HG02981 (cell line): ENCODE results near the gene PMM2.
"Not testable (repeated sequence)": the region's sequence is repeated elsewhere in the genome, so short reads cannot be mapped to it uniquely, and the experiment has no call there.

ENCODE experiments used
- ATAC-seq: cut with Tn5 transposase; IDR thresholded peaks from one replicate; pipeline ENCODE4 v1.9.1; 2021; ENCODE audit warnings: mild to moderate bottlenecking, moderate library complexity; ENCODE audit not compliant: unreplicated experiment

The PMM2 gene

GRCh38 chr16:8797364-8798173 is at the start of gene PMM2, which contains the start of gene TMEM186:
TSS of gene PMM2 (plus strand) at chr16:8797839. CDS start at chr16:8797883, 44 bp downstream.
TSS of gene TMEM186 (minus strand) at chr16:8797639. CDS start at chr16:8797614, 25 bp downstream.
- ATAC-seq: peak; percentile 94

- not testable (repeated sequence) for ATAC-seq
Observed at GRCh38 chr16:8748944-8749343, 48.7 kb upstream of the PMM2 start.

GRCh38 chr16:8751481-8752311 is 45.9 kb upstream of the PMM2 start:
- no peak for ATAC-seq

- no peak for ATAC-seq
Observed at GRCh38 chr16:8752706-8753105, 44.9 kb upstream of the PMM2 start.

GRCh38 chr16:8753416-8754054 is 44.1 kb upstream of the PMM2 start:
- no peak for ATAC-seq

- no peak for ATAC-seq
Observed at GRCh38 chr16:8756755-8757154, 40.9 kb upstream of the PMM2 start.

GRCh38 chr16:8758022-8758421 is 39.6 kb upstream of the PMM2 start:
- ATAC-seq: no peak

- no peak for ATAC-seq
Observed at GRCh38 chr16:8760021-8760420, 37.6 kb upstream of the PMM2 start.

GRCh38 chr16:8761078-8761477 is 36.6 kb upstream of the PMM2 start:
- ATAC-seq: no peak

- ATAC-seq: no peak
Observed at GRCh38 chr16:8762254-8762653, 35.4 kb upstream of the PMM2 start.

GRCh38 chr16:8763083-8763482 is 34.6 kb upstream of the PMM2 start:
- no peak for ATAC-seq

GRCh38 chr16:8763899-8764298 is 33.7 kb upstream of the PMM2 start:
- no peak for ATAC-seq

GRCh38 chr16:8764525-8765250 is 33.0 kb upstream of the PMM2 start:
- no peak for ATAC-seq

GRCh38 chr16:8767176-8767575 is 30.5 kb upstream of the PMM2 start:
- ATAC-seq: no peak

- no peak for ATAC-seq
Observed at GRCh38 chr16:8768283-8768682, 29.4 kb upstream of the PMM2 start.

GRCh38 chr16:8768692-8769091 is 28.9 kb upstream of the PMM2 start:
- ATAC-seq: no peak

- ATAC-seq: no peak
Observed at GRCh38 chr16:8773537-8773936, 24.1 kb upstream of the PMM2 start.

- no peak for ATAC-seq
Observed at GRCh38 chr16:8774208-8774607, 23.4 kb upstream of the PMM2 start.

GRCh38 chr16:8775359-8775758 is 22.3 kb upstream of the PMM2 start:
- no peak for ATAC-seq

GRCh38 chr16:8776129-8776584 is 21.5 kb upstream of the PMM2 start:
- ATAC-seq: no peak

GRCh38 chr16:8777217-8777616 is 20.4 kb upstream of the PMM2 start:
- no peak for ATAC-seq
